Articular chondrocyte of knee joint (primary cell): ENCODE results near the gene SEPTIN11. TPM values are rescaled to one million over a fixed set of nuclear protein-coding genes. Genes with fewer than 3 reads are reported as not detected.

ENCODE experiments used
- total RNA-seq: library from RNA; depleted of rRNA; stranded (reverse); fragments of >200 nt; gene quantifications from 2 replicates; pipeline ENCODE4 v1.2.3, GENCODE V29; 2012

SEPTIN11 gene
- total RNA-seq = 410 and 438 TPM in 2 replicates

DNA sequence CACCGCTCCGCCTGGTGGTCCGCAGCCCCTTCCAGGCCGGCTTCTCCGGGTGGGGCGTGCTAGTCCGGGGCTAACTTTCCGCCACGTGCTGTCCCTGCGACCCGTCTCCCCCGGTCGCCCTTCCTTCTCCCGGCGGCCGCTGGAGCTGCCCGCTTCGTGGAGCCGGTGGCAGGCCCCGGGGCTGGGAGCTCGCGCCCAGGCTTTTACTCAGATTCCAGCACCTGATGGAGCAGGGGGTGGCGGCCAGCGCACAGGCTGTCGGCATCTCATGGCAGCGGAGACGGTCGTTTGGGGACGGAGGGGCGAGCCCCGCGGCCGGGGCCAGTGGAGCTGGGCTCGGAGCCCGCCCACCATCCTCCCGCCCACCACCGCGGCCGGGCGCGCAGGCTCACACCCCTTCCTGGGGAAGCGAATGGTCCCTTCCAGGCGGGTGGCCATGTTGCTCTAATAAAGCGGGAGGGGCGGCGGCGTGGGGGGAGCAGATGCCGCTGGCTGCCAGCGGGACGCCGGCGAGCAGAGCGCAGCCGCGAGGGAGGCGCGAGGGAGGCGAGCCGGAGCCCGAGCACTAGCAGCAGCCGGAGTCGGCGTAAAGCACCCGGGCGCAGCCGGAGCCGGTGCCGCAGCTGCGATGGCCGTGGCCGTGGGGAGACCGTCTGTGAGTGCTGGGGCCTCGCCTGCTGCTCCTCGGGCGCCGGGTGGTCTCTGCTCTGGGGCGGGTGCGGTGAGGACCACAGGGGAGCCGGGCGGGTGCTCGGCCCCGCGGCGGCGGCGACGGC is at the start of gene SEPTIN11:
Gene SEPTIN11, plus strand, starts transcription at position 477 of the 776 bp plus-strand sequence. Its CDS starts 152 bp downstream, at position 629.

Other genes with a start within 250 kb of the SEPTIN11 start
- not detected in 2 replicates for gene SOWAHB, start 51.6 kb upstream of the SEPTIN11 start, total RNA-seq
- gene CCNI, start 126.2 kb downstream of the SEPTIN11 start, total RNA-seq = 321 and 343 TPM in 2 replicates
- 138 and 162 TPM in 2 replicates for gene CCNG2, start 207.5 kb downstream of the SEPTIN11 start, total RNA-seq